GM21360 (cell line): ENCODE measurements around the gene ITPR2.
"Not testable (repeated sequence)": the region's sequence is repeated elsewhere in the genome, so short reads cannot be mapped to it uniquely, and the experiment has no call there.

ENCODE experiments used
- ATAC-seq: cut with Tn5 transposase; IDR thresholded peaks from one replicate; pipeline ENCODE4 v1.9.1; 2021; ENCODE audit warnings: mild to moderate bottlenecking, moderate library complexity; ENCODE audit not compliant: unreplicated experiment

The ITPR2 gene

GRCh38 chr12:26791301-26791791, 41.6 kb downstream of the ITPR2 start:
- no peak for ATAC-seq

- ATAC-seq, result no peak
These were observed 42.4 kb downstream of the ITPR2 start for GRCh38 chr12:26790645-26790994.

- no peak for ATAC-seq
These were observed 43.0 kb downstream of the ITPR2 start for GRCh38 chr12:26789731-26790644.

- ATAC-seq, result no peak
These were observed 46.0 kb downstream of the ITPR2 start for GRCh38 chr12:26786865-26787514.

- no peak for ATAC-seq
These were observed 46.5 kb downstream of the ITPR2 start for GRCh38 chr12:26786491-26786864.

- ATAC-seq, result not testable (repeated sequence)
These were observed 49.1 kb downstream of the ITPR2 start for GRCh38 chr12:26783816-26784379.

- ATAC-seq, result no peak
These were observed 49.9 kb downstream of the ITPR2 start for GRCh38 chr12:26783131-26783526.

GRCh38 chr12:26782372-26783130, 50.4 kb downstream of the ITPR2 start:
- ATAC-seq, result no peak

GRCh38 chr12:26780656-26781055, 52.3 kb downstream of the ITPR2 start:
- ATAC-seq, result not testable (repeated sequence)

- not testable (repeated sequence) for ATAC-seq
These were observed 54.7 kb downstream of the ITPR2 start for GRCh38 chr12:26778173-26778775.

GRCh38 chr12:26777236-26777635, 55.8 kb downstream of the ITPR2 start:
- ATAC-seq, result no peak

GRCh38 chr12:26775991-26776390, 57.0 kb downstream of the ITPR2 start:
- ATAC-seq, result not testable (repeated sequence)

- no peak for ATAC-seq
These were observed 59.5 kb downstream of the ITPR2 start for GRCh38 chr12:26773313-26774104.

- no peak for ATAC-seq
These were observed 61.1 kb downstream of the ITPR2 start for GRCh38 chr12:26771861-26772260.

GRCh38 chr12:26770239-26771070, 62.5 kb downstream of the ITPR2 start:
- no peak for ATAC-seq

- ATAC-seq, result no peak
These were observed 63.4 kb downstream of the ITPR2 start for GRCh38 chr12:26769611-26770010.

GRCh38 chr12:26768611-26769603, 64.1 kb downstream of the ITPR2 start:
- no peak for ATAC-seq

GRCh38 chr12:26767865-26768264, 65.1 kb downstream of the ITPR2 start:
- no peak for ATAC-seq
